Sigmoid colon (tissue), 4 donors: ENCODE data around the gene ST6GALNAC3.

Experiments used
- EP300 ChIP-seq, 4 donors: sonication (generic); formaldehyde crosslinking; IDR thresholded peaks; one replicate each; pipeline ENCODE4 v1.6.1; 2017; ENCODE audit warnings: antibody characterized with exemption in 4 of 4
- TF ChIP-seq, protein P1 (sequence below), 4 experiments: fragments of 450-650 bp in 3 of 4; fragments of 200-600 bp in 1 of 4; IDR thresholded peaks; one replicate each; pipeline ENCODE4 v1.5.1; 2016 to 2019; ENCODE audit warnings: antibody characterized with exemption in 4 of 4, mild to moderate bottlenecking in 3 of 4, moderate library complexity in 2 of 4

DNA sequence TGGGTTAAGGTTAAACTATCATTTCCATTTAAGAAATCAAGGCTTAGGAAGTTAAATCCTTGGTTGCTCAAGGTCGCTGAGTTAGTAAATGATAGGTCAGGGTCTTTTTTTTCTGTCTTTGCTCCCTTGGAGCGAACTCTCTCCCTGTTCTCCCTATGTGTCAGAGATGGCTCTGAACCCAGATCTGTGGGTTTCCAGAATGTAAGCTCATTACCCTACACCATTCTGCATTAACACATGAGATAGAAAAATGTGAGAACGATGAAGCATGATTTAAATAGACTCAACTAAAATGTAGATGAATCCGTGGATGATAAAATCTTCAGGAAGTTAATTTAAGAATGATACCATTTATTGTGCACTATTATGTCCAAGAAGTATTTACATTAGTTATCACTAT lies 25.0 kb upstream of the ST6GALNAC3 start:
- TF ChIP-seq, protein P1, sequence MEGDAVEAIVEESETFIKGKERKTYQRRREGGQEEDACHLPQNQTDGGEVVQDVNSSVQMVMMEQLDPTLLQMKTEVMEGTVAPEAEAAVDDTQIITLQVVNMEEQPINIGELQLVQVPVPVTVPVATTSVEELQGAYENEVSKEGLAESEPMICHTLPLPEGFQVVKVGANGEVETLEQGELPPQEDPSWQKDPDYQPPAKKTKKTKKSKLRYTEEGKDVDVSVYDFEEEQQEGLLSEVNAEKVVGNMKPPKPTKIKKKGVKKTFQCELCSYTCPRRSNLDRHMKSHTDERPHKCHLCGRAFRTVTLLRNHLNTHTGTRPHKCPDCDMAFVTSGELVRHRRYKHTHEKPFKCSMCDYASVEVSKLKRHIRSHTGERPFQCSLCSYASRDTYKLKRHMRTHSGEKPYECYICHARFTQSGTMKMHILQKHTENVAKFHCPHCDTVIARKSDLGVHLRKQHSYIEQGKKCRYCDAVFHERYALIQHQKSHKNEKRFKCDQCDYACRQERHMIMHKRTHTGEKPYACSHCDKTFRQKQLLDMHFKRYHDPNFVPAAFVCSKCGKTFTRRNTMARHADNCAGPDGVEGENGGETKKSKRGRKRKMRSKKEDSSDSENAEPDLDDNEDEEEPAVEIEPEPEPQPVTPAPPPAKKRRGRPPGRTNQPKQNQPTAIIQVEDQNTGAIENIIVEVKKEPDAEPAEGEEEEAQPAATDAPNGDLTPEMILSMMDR (IDR thresholded peaks at IDR 0.05): no peak
- TF ChIP-seq EP300 (IDR thresholded peaks at IDR 0.05): no peak
